CD4-positive, CD25-positive, alpha-beta regulatory T cell (primary cell): Measurements from ENCODE around the gene CEP350. TPM values are rescaled to one million over a fixed set of nuclear protein-coding genes. Genes with fewer than 3 reads are reported as not detected.
A peak's percentile ranks its signal among the peaks of the same experiment; 100 is the strongest.

Experiments
- ATAC-seq, 2 donors: fragments of 150-1000 bp; cut with Tn5 transposase; one replicate each; pipeline ENCODE4 v1.10.0; 2021; ENCODE audit warnings: low read depth in 2 of 2, moderate number of reproducible peaks in 2 of 2, moderate library complexity in 1 of 2
- DNase-seq, 3 donors: peaks; one replicate each; pipeline versions ENCODE4 v3.0.0 to v3.0.0-alpha.2; 2012 to 2022; ENCODE audit warnings: mixed read lengths in 1 of 3
- H3K27ac ChIP-seq: one replicate; pipeline ENCODE4 v1.7.0; 2013; ENCODE audit warnings: mild to moderate bottlenecking, low read length; ENCODE audit not compliant: insufficient read depth, poor library complexity, severe bottlenecking
- H3K27me3 ChIP-seq: one replicate; pipeline ENCODE4 v1.7.0; 2013; ENCODE audit warnings: low read length; ENCODE audit not compliant: control insufficient read depth, insufficient read depth
- H3K36me3 ChIP-seq: one replicate; pipeline ENCODE4 v1.7.0; 2013; ENCODE audit warnings: mild to moderate bottlenecking, low read length, moderate library complexity; ENCODE audit not compliant: control insufficient read depth, insufficient read depth
- H3K4me1 ChIP-seq: 2 replicates; pipeline ENCODE4 v1.7.0; 2013; ENCODE audit warnings: mild to moderate bottlenecking, low read length; ENCODE audit not compliant: insufficient read depth, control insufficient read depth, poor library complexity, severe bottlenecking
- H3K4me3 ChIP-seq: one replicate; pipeline ENCODE4 v1.7.0; 2013; ENCODE audit warnings: low read depth, mild to moderate bottlenecking, low read length, moderate library complexity
- H3K9me3 ChIP-seq, 2 experiments: 1 replicate in 1 of 2; 2 replicates in 1 of 2; pipeline ENCODE4 v1.7.0; 2013; ENCODE audit warnings: low read length in 2 of 2, mild to moderate bottlenecking in 1 of 2, moderate library complexity in 1 of 2; ENCODE audit not compliant: control insufficient read depth in 2 of 2
- H3K27ac Mint-ChIP-seq, 3 donors: one replicate each; pipeline ENCODE4 v1.8.0; 2020 to 2022; ENCODE audit warnings: mild to moderate bottlenecking in 3 of 3, mixed read lengths in 3 of 3, moderate library complexity in 2 of 3
- H3K27me3 Mint-ChIP-seq: one replicate; pipeline ENCODE4 v1.8.0; 2022; ENCODE audit warnings: mild to moderate bottlenecking, mixed read lengths
- H3K36me3 Mint-ChIP-seq: one replicate; pipeline ENCODE4 v1.8.0; 2020; ENCODE audit warnings: mixed read lengths
- H3K4me1 Mint-ChIP-seq, 4 donors: one replicate each; pipeline ENCODE4 v1.8.0; 2020 to 2022; ENCODE audit warnings: mixed read lengths in 4 of 4, mild to moderate bottlenecking in 1 of 4
- H3K4me3 Mint-ChIP-seq, 4 donors: one replicate each; pipeline ENCODE4 v1.8.0; 2020 to 2022; ENCODE audit warnings: mild to moderate bottlenecking in 4 of 4, mixed read lengths in 4 of 4, moderate library complexity in 3 of 4
- H3K9me3 Mint-ChIP-seq, 7 donors: one replicate each; pipeline ENCODE4 v1.8.0; 2020 to 2022; ENCODE audit warnings: mixed read lengths in 7 of 7, mild to moderate bottlenecking in 3 of 7, moderate library complexity in 2 of 7
- polyA plus RNA-seq, 4 donors: library from polyadenylated mRNA; unstranded; fragments of 300-500 nt; fragmentation: Illumina TruSeq; gene quantifications; one replicate each; pipeline ENCODE4 v1.2.3, GENCODE V29; 2021
- total RNA-seq: library from RNA; stranded (reverse); gene quantifications from one replicate; pipeline ENCODE4 v1.2.3, GENCODE V29; 2022

The CEP350 gene
- total and polyA plus RNA-seq, 5 donors from 2014 or later: 20.4 to 69.9 (median 26.5) TPM

GRCh38 chr1:180116964-180117763, 162.6 kb downstream of the CEP350 start:
- no peaks in the 10 kb centered on the region for H3K4me1 ChIP-seq
- no peak overlapping the region for H3K4me3 Mint-ChIP-seq

GRCh38 chr1:180117764-180118116, 163.1 kb downstream of the CEP350 start:
- H3K36me3 Mint-ChIP-seq: peaks cover 16% of the 10 kb centered on the region
- H3K27ac Mint-ChIP-seq: no peak overlapping the region
- peaks cover 0 to 1% (median 0%) of the 10 kb centered on the region in 7 donors for H3K9me3 Mint-ChIP-seq
- no peaks in the 10 kb centered on the region for H3K4me1 Mint-ChIP-seq
- no peaks in the 10 kb centered on the region for H3K27me3 ChIP-seq
- H3K4me1 ChIP-seq: no peaks in the 10 kb centered on the region
- no peaks in the 10 kb centered on the region for H3K27me3 Mint-ChIP-seq
- H3K27ac ChIP-seq: no peak overlapping the region
- H3K4me3 ChIP-seq: no peak overlapping the region
- peaks cover 3% of the 10 kb centered on the region for H3K36me3 ChIP-seq
- H3K9me3 ChIP-seq: no peaks in the 10 kb centered on the region
- ATAC-seq: no peak
- no peak overlapping the region for H3K4me3 Mint-ChIP-seq
- no peak for DNase-seq

More at GRCh38 chr1:180116964-180117763, 162.6 kb downstream of the CEP350 start:
- DNase-seq (no peak), ATAC-seq (no peak)
- Mint-ChIP-seq H3K9me3 (peaks cover 0 to 1% (median 0%) of the 10 kb centered on the region in 7 donors), H3K4me1 (no peaks in the 10 kb centered on the region), H3K27me3 (no peaks in the 10 kb centered on the region), H3K27ac (no peak overlapping the region), H3K36me3 (peaks cover 21% of the 10 kb centered on the region)
- Histone ChIP-seq H3K4me3 (no peak overlapping the region), H3K27me3 (no peaks in the 10 kb centered on the region), H3K9me3 (no peaks in the 10 kb centered on the region), H3K36me3 (peaks cover 9% of the 10 kb centered on the region), H3K27ac (no peak overlapping the region)

GRCh38 chr1:180119837-180120236, 165.2 kb downstream of the CEP350 start:
- ATAC-seq (no peak), DNase-seq (no peak)
- Mint-ChIP-seq H3K36me3 (peaks cover 7% of the 10 kb centered on the region), H3K27ac (no peak overlapping the region), H3K4me3 (no peak overlapping the region), H3K27me3 (peaks cover 3% of the 10 kb centered on the region), H3K9me3 (peaks cover 0 to 1% (median 0%) of the 10 kb centered on the region in 7 donors), H3K4me1 (no peaks in the 10 kb centered on the region)
- Histone ChIP-seq H3K36me3 (no peaks in the 10 kb centered on the region), H3K27me3 (peaks cover 6% of the 10 kb centered on the region), H3K4me3 (no peak overlapping the region), H3K27ac (no peak overlapping the region), H3K4me1 (no peaks in the 10 kb centered on the region), H3K9me3 (no peaks in the 10 kb centered on the region)

GRCh38 chr1:180123463-180123936, 168.9 kb downstream of the CEP350 start:
- H3K27me3 Mint-ChIP-seq: peaks cover 4% of the 10 kb centered on the region
- peaks cover 0 to 2% (median 0%) of the 10 kb centered on the region in 7 donors for H3K9me3 Mint-ChIP-seq
- Histone ChIP-seq H3K9me3 (no peaks in the 10 kb centered on the region), H3K4me1 (no peaks in the 10 kb centered on the region), H3K4me3 (no peak overlapping the region), H3K36me3 (no peaks in the 10 kb centered on the region), H3K27me3 (peaks cover 6% of the 10 kb centered on the region), H3K27ac (no peak overlapping the region)
- no peak for DNase-seq
- no peak for ATAC-seq
- no peak overlapping the region for H3K27ac Mint-ChIP-seq
- H3K4me3 Mint-ChIP-seq: no peak overlapping the region
- peaks cover 6 to 12% (median 9%) of the 10 kb centered on the region in 4 donors for H3K4me1 Mint-ChIP-seq
- no peaks in the 10 kb centered on the region for H3K36me3 Mint-ChIP-seq

GRCh38 chr1:180130651-180131050, 176.0 kb downstream of the CEP350 start:
- Mint-ChIP-seq H3K4me3 (no peak overlapping the region), H3K4me1 (peaks cover 6 to 12% (median 9%) of the 10 kb centered on the region in 4 donors), H3K9me3 (peaks cover 0 to 1% (median 0%) of the 10 kb centered on the region in 7 donors), H3K27ac (no peak overlapping the region), H3K27me3 (peaks cover 22% of the 10 kb centered on the region), H3K36me3 (peaks cover 6% of the 10 kb centered on the region)
- Histone ChIP-seq H3K27ac (no peak overlapping the region), H3K27me3 (peaks cover 11% of the 10 kb centered on the region), H3K4me1 (no peaks in the 10 kb centered on the region), H3K36me3 (no peaks in the 10 kb centered on the region), H3K9me3 (no peaks in the 10 kb centered on the region), H3K4me3 (no peak overlapping the region)
- DNase-seq (no peak), ATAC-seq (no peak)

- ATAC-seq: peak in 1 of 2 donors; percentile 35
- H3K4me3 ChIP-seq: no peak overlapping the region
- DNase-seq: peak in 1 of 3 donors; percentile 14
- peaks cover 0 to 3% of the 10 kb centered on the region in 2 experiments for H3K9me3 ChIP-seq
- Mint-ChIP-seq H3K9me3 (peaks cover 0 to 5% (median 0%) of the 10 kb centered on the region in 7 donors), H3K4me1 (peaks cover 4 to 7% (median 5%) of the 10 kb centered on the region in 4 donors), H3K4me3 (no peak overlapping the region), H3K27me3 (peaks cover 22% of the 10 kb centered on the region), H3K27ac (peak overlapping the region in 1 of 3 donors; percentile 9), H3K36me3 (peaks cover 6% of the 10 kb centered on the region)
- peaks cover 14% of the 10 kb centered on the region for H3K27me3 ChIP-seq
- H3K36me3 ChIP-seq: no peaks in the 10 kb centered on the region
- no peaks in the 10 kb centered on the region for H3K4me1 ChIP-seq
- no peak overlapping the region for H3K27ac ChIP-seq
These were observed 176.9 kb downstream of the CEP350 start for GRCh38 chr1:180131510-180131909.

GRCh38 chr1:180133193-180133592, 178.6 kb downstream of the CEP350 start:
- ATAC-seq: no peak
- Mint-ChIP-seq H3K4me1 (no peaks in the 10 kb centered on the region), H3K27me3 (peaks cover 34% of the 10 kb centered on the region), H3K9me3 (peaks cover 0 to 11% (median 0%) of the 10 kb centered on the region in 7 donors), H3K36me3 (peaks cover 6% of the 10 kb centered on the region), H3K27ac (no peak overlapping the region), H3K4me3 (no peak overlapping the region)
- H3K4me3 ChIP-seq: no peak overlapping the region
- H3K27me3 ChIP-seq: peaks cover 14% of the 10 kb centered on the region
- H3K36me3 ChIP-seq: no peaks in the 10 kb centered on the region
- peaks cover 0 to 4% of the 10 kb centered on the region in 2 experiments for H3K9me3 ChIP-seq
- no peak overlapping the region for H3K27ac ChIP-seq
- no peak for DNase-seq
- H3K4me1 ChIP-seq: no peaks in the 10 kb centered on the region
